SK-N-MC (cell line): ENCODE measurements around the gene KLF3.

Experiments
- EZH2 ChIP-seq: fragments of 200-600 bp; sonication (generic); IDR thresholded peaks from one replicate; pipeline ENCODE4 v1.6.1; 2017; ENCODE audit warnings: antibody characterized with exemption
- FOXP2 ChIP-seq: optimal IDR thresholded peaks from 2 replicates; pipeline ENCODE3; 2011; ENCODE audit warnings: mild to moderate bottlenecking, moderate library complexity; ENCODE audit not compliant: insufficient read depth; ENCODE audit errors: extremely low read length, control extremely low read depth
- POLR2AphosphoS5 ChIP-seq: IDR thresholded peaks from 2 replicates; pipeline ENCODE4 v1.6.1; 2012; ENCODE audit warnings: mild to moderate bottlenecking, low read depth, low read length, borderline replicate concordance

DNA sequence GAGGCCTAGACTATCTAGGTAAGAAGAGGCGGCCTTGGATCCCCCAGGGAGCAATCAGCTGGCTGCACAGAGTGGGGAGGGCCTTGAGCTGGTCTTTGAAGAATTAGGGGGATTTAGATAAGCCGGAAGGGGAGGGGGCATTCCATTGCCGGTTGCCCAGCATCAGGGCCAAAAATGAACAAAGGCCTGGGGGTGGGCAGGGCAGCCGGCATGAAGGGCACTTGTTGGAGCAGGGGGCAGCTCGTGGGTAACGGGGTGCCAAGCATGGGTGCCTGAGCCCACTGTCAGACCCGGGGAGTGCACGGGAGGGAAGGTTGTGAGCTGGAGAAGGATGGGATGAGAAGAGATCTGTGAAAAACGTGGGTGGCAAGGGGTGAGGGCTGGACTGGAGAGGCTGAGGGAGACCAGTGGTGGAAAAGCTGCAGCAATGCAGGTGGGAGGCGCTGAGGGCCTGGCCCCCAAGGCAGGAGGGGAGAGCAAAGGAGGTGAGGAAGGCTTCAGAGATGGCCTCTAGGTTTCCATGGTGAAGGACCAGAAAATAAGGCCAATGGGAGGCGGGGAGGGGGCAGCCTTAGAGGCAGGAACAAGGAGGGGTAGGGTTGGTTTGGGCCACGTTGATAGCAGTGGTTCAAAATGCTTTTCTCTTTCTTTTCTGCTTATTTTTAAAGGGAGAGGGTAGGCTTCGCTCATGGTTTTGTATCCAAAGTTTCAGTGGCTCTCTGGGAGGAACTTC lies 8.6 kb downstream of the KLF3 start:
- no peak for TF ChIP-seq POLR2AphosphoS5
- TF ChIP-seq EZH2, result no peak
- no peak for TF ChIP-seq FOXP2
